Endothelial cell of umbilical vein (primary cell): ENCODE results near the gene ARL9. TPM values are rescaled to one million over a fixed set of nuclear protein-coding genes. Genes with fewer than 3 reads are reported as not detected.
A peak's percentile ranks its signal among the peaks of the same experiment; 100 is the strongest.

Source experiments
- BruUV-seq: library from RNA; stranded (reverse); fragments of 400-500 nt; replicated peaks from 2 replicates; lab custom pipeline; 2021; lab: Mats Ljungman, UMichigan
- CTCF ChIA-PET: fragments of 300-600, 350-600 bp; sonication (Branson Sonifier 250); formaldehyde crosslinking; loops from one replicate; lab custom pipeline; 2021; ENCODE audit warnings: antibody characterized with exemption, inconsistent platforms; lab: Charles Lee
- POLR2A ChIA-PET: fragments of 300-600, 350-600 bp; sonication (Branson Sonifier 250); formaldehyde crosslinking; loops from one replicate; lab custom pipeline; 2021; ENCODE audit warnings: antibody characterized with exemption, inconsistent platforms; lab: Charles Lee
- DNase-seq: peaks from one replicate; pipeline ENCODE4 v3.0.0-alpha.2; 2011; ENCODE audit warnings: low read depth, low spot score
- FAIRE-seq: peaks from 2 replicates; lab custom pipeline; 2011; peaks lifted over from hg19 to GRCh38; lab: Jason Lieb, UNC
- H2AFZ ChIP-seq: 2 replicates; pipeline ENCODE4 v1.6.0; 2012; ENCODE audit warnings: low read depth, low read length, control low read depth, inconsistent platforms
- H3K27ac ChIP-seq: 2 replicates; pipeline ENCODE4 v1.5.1; 2011; ENCODE audit warnings: low read depth, mild to moderate bottlenecking, control low read depth, low read length, moderate library complexity; ENCODE audit not compliant: insufficient read depth
- H3K27me3 ChIP-seq, 2 experiments: 2 replicates each; pipeline versions ENCODE4 v1.6.0 to v1.6.1; 2011; ENCODE audit warnings: low read length in 2 of 2, mixed read lengths in 1 of 2; ENCODE audit not compliant: control insufficient read depth in 2 of 2, insufficient read depth in 2 of 2
- H3K36me3 ChIP-seq, 2 experiments: 2 replicates in 1 of 2; 3 replicates in 1 of 2; pipeline ENCODE4 v1.5.1; 2011; ENCODE audit warnings: low read length in 2 of 2, mild to moderate bottlenecking in 1 of 2, moderate library complexity in 1 of 2; ENCODE audit not compliant: control insufficient read depth in 2 of 2, insufficient read depth in 2 of 2; ENCODE audit errors: extremely low read depth in 1 of 2
- H3K4me1 ChIP-seq: 3 replicates; pipeline ENCODE4 v1.5.1; 2011; ENCODE audit warnings: mild to moderate bottlenecking, low read length; ENCODE audit not compliant: control insufficient read depth, insufficient read depth; ENCODE audit errors: extremely low read depth
- H3K4me2 ChIP-seq: 2 replicates; pipeline ENCODE4 v1.6.1; 2011; ENCODE audit warnings: low read length, control low read depth, mixed read lengths; ENCODE audit not compliant: insufficient read depth
- H3K4me3 ChIP-seq, 3 experiments: fragments of 200-600 bp in 1 of 3; sonication (generic), shearing (Covaris generic) in 1 of 3; replicated peaks in 1 of 3; 2 replicates each; pipeline ENCODE4 v1.5.1; 2011 to 2016; ENCODE audit warnings: control low read depth in 3 of 3, low read length in 3 of 3, mild to moderate bottlenecking in 2 of 3, inconsistent platforms in 1 of 3, low read depth in 1 of 3, moderate library complexity in 1 of 3; ENCODE audit not compliant: insufficient read depth in 1 of 3
- H3K79me2 ChIP-seq: 2 replicates; pipeline ENCODE4 v1.6.0; 2012; ENCODE audit warnings: low read length, inconsistent platforms; ENCODE audit not compliant: control insufficient read depth, insufficient read depth
- H3K9ac ChIP-seq: replicated peaks from 2 replicates; pipeline ENCODE3; 2011; ENCODE audit warnings: low read length, control low read depth; ENCODE audit not compliant: insufficient read depth; ENCODE audit errors: extremely low read depth
- H3K9me1 ChIP-seq: replicated peaks from 3 replicates; pipeline ENCODE4 v1.6.0; 2011; ENCODE audit warnings: mild to moderate bottlenecking, low read length; ENCODE audit not compliant: control insufficient read depth, insufficient read depth; ENCODE audit errors: extremely low read depth
- H3K9me3 ChIP-seq: replicated peaks from 2 replicates; pipeline ENCODE4 v1.5.1; 2012; ENCODE audit warnings: low read length, inconsistent platforms; ENCODE audit not compliant: control insufficient read depth, insufficient read depth
- H4K20me1 ChIP-seq: replicated peaks from 2 replicates; pipeline ENCODE3; 2011; ENCODE audit warnings: mild to moderate bottlenecking, low read length; ENCODE audit not compliant: control insufficient read depth, insufficient read depth; ENCODE audit errors: extremely low read depth
- CTCF ChIP-seq, 2 donors: IDR thresholded peaks; 1 replicate in 1 of 2; 2 replicates in 1 of 2; pipeline ENCODE4 v1.5.1; 2011; ENCODE audit warnings: low read length in 2 of 2, mild to moderate bottlenecking in 2 of 2, moderate library complexity in 2 of 2, control low read depth in 1 of 2, inconsistent platforms in 1 of 2, low read depth in 1 of 2; ENCODE audit not compliant: insufficient read depth in 1 of 2; ENCODE audit errors: extremely low read depth in 1 of 2
- EZH2 ChIP-seq: IDR thresholded peaks from 2 replicates; pipeline ENCODE4 v1.6.1; 2012; ENCODE audit warnings: borderline replicate concordance, low read depth, mild to moderate bottlenecking, moderate library complexity, low read length, inconsistent platforms; ENCODE audit not compliant: severe bottlenecking
- FOS ChIP-seq: IDR thresholded peaks from 2 replicates; pipeline ENCODE4 v1.6.1; 2011; ENCODE audit warnings: mild to moderate bottlenecking, low read length, moderate library complexity, borderline replicate concordance; ENCODE audit not compliant: insufficient read depth
- GATA2 ChIP-seq: IDR thresholded peaks from 2 replicates; pipeline ENCODE4 v1.7.0; 2011; ENCODE audit warnings: low read depth, mild to moderate bottlenecking, moderate library complexity, mixed read lengths, low read length; ENCODE audit not compliant: insufficient read length, insufficient read depth
- JUN ChIP-seq: IDR thresholded peaks from 2 replicates; pipeline ENCODE4 v1.6.1; 2011; ENCODE audit warnings: borderline replicate concordance, low read depth; ENCODE audit not compliant: insufficient read length, insufficient read depth
- MAX ChIP-seq: IDR thresholded peaks from 2 replicates; pipeline ENCODE4 v1.6.1; 2011; ENCODE audit not compliant: insufficient read depth, insufficient read length
- MYC ChIP-seq: IDR thresholded peaks from one replicate; pipeline ENCODE4 v1.6.1; 2011; ENCODE audit warnings: mild to moderate bottlenecking, low read depth, low read length
- POLR2A ChIP-seq: IDR thresholded peaks from 2 replicates; pipeline ENCODE4 v1.6.1; 2012; ENCODE audit warnings: low read depth, mild to moderate bottlenecking, control low read depth, low read length
- POLR2AphosphoS5 ChIP-seq: IDR thresholded peaks from 2 replicates; pipeline ENCODE4 v1.6.1; 2012; ENCODE audit warnings: low read depth, mild to moderate bottlenecking, control low read depth, low read length, moderate library complexity; ENCODE audit not compliant: insufficient read depth
- dilution Hi-C: fragments of 300-500 bp; cut with MboI; formaldehyde crosslinking; loops from one replicate; pipeline ENCODE4 v1.15.0; 2019; ENCODE audit warnings: low sequenced_read_pairs; ENCODE audit not compliant: extremely low pct_ligation_motif_present
- intact Hi-C: fragments of 100-400 bp; cut with micrococcal nuclease; formaldehyde crosslinking; loops from one replicate; pipeline ENCODE4 v1.10.0; 2022
- polyA plus RNA-seq, 4 experiments: library from polyadenylated mRNA; depleted of rRNA in 3 of 4; stranded (reverse) in 3 of 4; unstranded in 1 of 4; fragments of >200 nt; gene quantifications; 2 replicates each; pipeline versions ENCODE4 v1.2.1 to v1.2.3, GENCODE V29; 2011 to 2012; ENCODE audit warnings: missing spikeins in 1 of 4
- total RNA-seq: library from RNA; stranded (reverse); gene quantifications from 2 replicates; pipeline ENCODE4 v1.2.3, GENCODE V29; 2021

Gene ARL9
- total and polyA plus RNA-seq, 2 donors (not counting 3 experiments of a cell fraction or from before 2014, with no cell fraction given), result 0.40 to 1.1 TPM

GRCh38 chr4:56467284-56468096 lies 38.1 kb upstream of the ARL9 start, which contains the start of gene SRP72:
Gene SRP72 (plus strand): TSS chr4:56467617. CDS start chr4:56467636, 19 bp downstream.
- ChIA-PET POLR2A (interaction anchor here (1.1 to 1.4 kb wide), 2 partner anchors 31 to 32 kb away, joined by 3 read pairs; partner anchors contain the start of gene PPAT), CTCF (interaction anchor here (0.6 to 1.7 kb wide), 8 partner anchors 11 to 519 kb away, joined by 3 to 7 read pairs (median 4); partner anchors contain the start of gene CEP135)
- Histone ChIP-seq H3K9me3 (no peaks in the 10 kb centered on the region), H4K20me1 (no peaks in the 10 kb centered on the region), H3K4me2 (peak within 1 kb of the TSS; percentile 99), H3K4me1 (peaks cover 27% of the 10 kb centered on the region), H3K4me3 (peak within 1 kb of the TSS; percentile 67 to 99 (median 98)), H3K27me3 (no peaks in the 10 kb centered on the region), H3K36me3 (peaks cover 4 to 8% of the 10 kb centered on the region in 2 experiments), H3K9ac (peak within 1 kb of the TSS; percentile 98), H3K9me1 (no peaks in the 10 kb centered on the region), H3K27ac (peak within 1 kb of the TSS; percentile 94), H2AFZ (peak within 1 kb of the TSS; percentile 89), H3K79me2 (peaks cover 64% of the 10 kb centered on the region)
- FAIRE-seq (peak; percentile 77), DNase-seq (peak; percentile 91)
- TF ChIP-seq GATA2, result peak; percentile 81
- peak; percentile 1 for TF ChIP-seq MYC
- TF ChIP-seq FOS, result no peak
- TF ChIP-seq MAX, result no peak
- TF ChIP-seq JUN, result no peak
- TF ChIP-seq POLR2AphosphoS5, result peak; percentile 77
- no peak for TF ChIP-seq CTCF (IDR thresholded peaks at IDR 0.05; ENCODE audit: extremely low read depth in 1 of 2, insufficient read depth in 1 of 2, low read depth in 1 of 2, low read length in 2 of 2)
- peak; percentile 90 for TF ChIP-seq POLR2A
- TF ChIP-seq EZH2, result no peak
- TSS peak; percentile 65 for BruUV-seq
- intact Hi-C loops, result loop anchor here (1.0 to 2.0 kb wide), 5 partner anchors 32 to 519 kb away; partner anchors contain the start of genes AASDH, ARL9, CEP135 and PPAT
- dilution Hi-C loops, result no loop called here
